SK-N-SH (cell line): Measurements from ENCODE around the gene NACAD.

Experiments
- CTCF ChIP-seq: fragments of 200-600 bp; sonication (generic); IDR thresholded peaks from 2 replicates; pipeline ENCODE4 v1.6.1; 2017; ENCODE audit warnings: antibody characterized with exemption, mild to moderate bottlenecking, moderate library complexity
- ELF1 ChIP-seq: IDR thresholded peaks from 2 replicates; pipeline ENCODE4 v1.4.0; 2012
- EZH2phosphoT487 ChIP-seq: fragments of 200-600 bp; sonication (generic); IDR thresholded peaks from 2 replicates; pipeline ENCODE4 v1.6.1; 2017; ENCODE audit warnings: low read depth, mixed run types, mild to moderate bottlenecking, antibody characterized with exemption, moderate library complexity, borderline replicate concordance
- FOSL2 ChIP-seq: IDR thresholded peaks from 2 replicates; pipeline ENCODE4 v1.4.0; 2012; ENCODE audit warnings: low read depth, mild to moderate bottlenecking, moderate library complexity, borderline replicate concordance
- FOXM1 ChIP-seq: IDR thresholded peaks from 2 replicates; pipeline ENCODE4 v1.4.0; 2012; ENCODE audit warnings: low read depth, mild to moderate bottlenecking
- MAX ChIP-seq: IDR thresholded peaks from 2 replicates; pipeline ENCODE4 v1.4.0; 2012; ENCODE audit warnings: low read depth
- NRF1 ChIP-seq: IDR thresholded peaks from 2 replicates; pipeline ENCODE4 v1.6.1; 2012; ENCODE audit warnings: low read depth, mild to moderate bottlenecking, low read length
- REST ChIP-seq: IDR thresholded peaks from 2 replicates; pipeline ENCODE4 v1.6.1; 2012; ENCODE audit warnings: mild to moderate bottlenecking, low read depth, low read length, moderate library complexity
- RFX5 ChIP-seq: IDR thresholded peaks from 2 replicates; pipeline ENCODE4 v1.6.1; 2012; ENCODE audit warnings: mild to moderate bottlenecking, improper control_type of control experiment, low read length
- SMC3 ChIP-seq: IDR thresholded peaks from 2 replicates; pipeline ENCODE4 v1.6.1; 2012; ENCODE audit warnings: low read depth, low read length, improper control_type of control experiment
- USF1 ChIP-seq: IDR thresholded peaks from 2 replicates; pipeline ENCODE4 v1.4.0; 2012; ENCODE audit warnings: low read depth, borderline replicate concordance
- USF2 ChIP-seq: fragments of 150-350 bp; IDR thresholded peaks from 2 replicates; pipeline ENCODE4 v1.6.1; 2017; ENCODE audit warnings: antibody characterized with exemption, low read length, low read depth, borderline replicate concordance

GRCh38 chr7:45126920-45127319 lies 38.2 kb upstream of the NACAD start:
- no peak for TF ChIP-seq CTCF
- TF ChIP-seq USF2 = no peak
- TF ChIP-seq EZH2phosphoT487 = no peak
- TF ChIP-seq NRF1 = no peak
- no peak for TF ChIP-seq RFX5
- no peak for TF ChIP-seq REST
- no peak for TF ChIP-seq SMC3
- TF ChIP-seq USF1 = no peak
- TF ChIP-seq FOSL2 = no peak
- no peak for TF ChIP-seq MAX
- no peak for TF ChIP-seq ELF1
- TF ChIP-seq FOXM1 = no peak
